A549 treated with AZD9567 at 1 μM for 4 hours (cell line): ENCODE results near the gene MAP3K10. TPM values are rescaled to one million over a fixed set of nuclear protein-coding genes. Genes with fewer than 3 reads are reported as not detected.

ENCODE experiments used
- total RNA-seq: library from RNA; stranded (reverse); fragments of 200-300 nt; extraction: Qiagen RNA extraction; gene quantifications from 5 replicates; pipeline ENCODE4 v1.2.3, GENCODE V29; 2022; ENCODE audit not compliant: insufficient read depth

The MAP3K10 gene
- total RNA-seq: 5.7 to 13.7 TPM (median 12.8 TPM) in 5 replicates

DNA sequence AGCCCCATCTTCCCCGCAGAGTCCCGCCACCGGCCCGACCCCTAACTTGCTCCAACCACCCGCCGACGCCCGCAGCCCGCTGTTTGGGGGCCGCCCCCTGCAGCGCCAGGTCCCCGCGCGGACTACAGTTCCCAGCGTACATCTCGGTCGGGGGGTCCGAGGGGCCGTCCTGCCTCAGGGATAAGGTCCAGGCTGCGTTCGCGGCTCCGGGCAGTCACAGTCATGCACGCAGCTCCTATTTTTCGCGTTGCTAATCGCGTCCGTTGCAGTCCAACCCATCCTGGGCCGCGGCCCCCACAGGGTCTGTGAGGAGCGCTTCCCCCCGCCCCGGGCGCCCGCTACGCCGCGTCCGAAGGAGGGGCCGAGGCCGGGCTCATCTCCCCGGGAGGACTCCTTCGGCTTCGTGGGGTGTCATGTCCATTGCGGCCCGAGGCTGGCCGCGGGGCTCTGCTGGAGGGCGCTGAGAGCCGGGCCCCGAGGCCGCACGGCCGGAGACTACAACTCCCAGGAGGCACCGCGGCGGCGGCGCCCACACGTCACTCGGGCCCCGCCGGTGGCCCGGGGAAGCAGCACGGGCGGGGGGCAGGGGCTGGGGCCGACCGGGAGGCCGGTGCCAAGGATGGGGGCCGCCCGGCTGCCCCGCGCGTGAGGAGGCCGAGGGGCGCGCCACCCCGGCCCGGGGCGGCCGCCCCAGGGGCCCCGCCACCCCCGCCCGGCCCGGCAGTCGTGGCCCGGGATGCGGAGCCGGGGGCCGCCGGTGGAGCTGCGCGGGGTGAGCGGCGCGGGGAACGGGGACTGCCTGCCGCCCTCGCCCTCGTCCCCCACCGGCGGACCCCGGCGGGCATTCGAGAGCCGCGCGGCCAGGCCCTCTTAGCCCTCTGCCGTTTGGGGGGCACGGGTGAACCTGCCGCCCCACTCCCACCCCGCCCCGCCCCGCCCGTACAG, at the start of gene MAP3K10:
TSS of gene MAP3K10 (plus strand) at position 536 of the 945 bp plus-strand sequence. CDS start 606 bp downstream, outside the sequence.

DNA sequence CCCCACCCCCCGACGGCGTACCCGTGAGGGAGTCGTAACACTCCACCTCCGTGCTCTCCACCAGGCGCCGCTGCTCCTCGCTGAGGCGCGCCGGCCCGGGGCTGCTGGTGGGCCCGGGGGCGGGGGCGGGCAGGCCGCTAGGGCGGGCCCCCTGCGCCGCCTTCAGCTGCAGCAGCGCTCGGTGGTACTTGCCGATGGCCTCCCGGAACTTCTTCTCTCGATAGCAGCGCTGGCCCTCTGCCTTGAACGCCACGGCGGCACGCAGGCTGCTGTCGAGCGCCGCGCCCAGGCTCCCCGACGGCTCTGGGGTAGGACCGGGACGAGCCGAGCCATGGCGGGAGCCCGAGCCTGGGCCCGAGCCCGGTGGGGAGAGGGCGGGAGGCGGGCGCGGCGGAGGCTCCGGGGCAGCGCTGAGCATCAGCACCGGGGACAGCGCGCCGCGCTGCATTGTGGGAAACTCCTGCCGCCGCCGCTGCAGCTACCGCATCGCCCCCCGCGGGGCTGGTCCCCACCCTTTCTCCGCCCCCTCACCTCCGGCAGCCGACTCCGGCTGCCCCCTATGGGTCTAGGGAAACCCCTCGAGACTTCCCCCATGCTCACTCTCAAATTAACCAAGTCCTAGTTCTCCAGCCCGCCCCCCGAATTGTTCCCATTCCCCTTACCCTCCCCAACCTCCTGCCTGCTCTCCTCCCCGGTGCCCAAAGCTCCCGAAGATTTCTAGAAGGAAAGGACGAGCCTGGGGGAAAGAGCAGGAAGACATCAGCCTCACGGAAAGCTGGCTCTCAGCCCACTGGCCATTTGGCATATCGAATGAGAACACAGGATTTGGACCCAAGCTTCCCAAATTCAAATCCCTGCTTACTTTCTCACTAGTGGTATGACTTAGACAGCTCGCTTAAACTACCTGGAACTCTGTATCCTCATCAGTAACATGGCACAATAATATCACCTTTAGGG, 27.0 kb downstream of the MAP3K10 start, which contains the start of gene TTC9B:
TSS of gene TTC9B (minus strand) at position 451 of the 957 bp plus-strand sequence. CDS start at position 448, 3 bp downstream.

Other genes starting within 250 kb of the MAP3K10 start
- 252 to 298 TPM (median 272 TPM) in 5 replicates for gene PSMC4, start 220.3 kb upstream of the MAP3K10 start, total RNA-seq
- gene ZNF546, start 194.4 kb upstream of the MAP3K10 start, total RNA-seq: 1.4 to 2.2 TPM (median 1.6 TPM) in 5 replicates
- 2.6 to 6.4 TPM (median 4.8 TPM) in 5 replicates for gene ZNF780B, start 135.2 kb upstream of the MAP3K10 start, total RNA-seq
- 26.1 to 36.4 TPM (median 29.9 TPM) in 5 replicates for gene ZNF780A, start 100.5 kb upstream of the MAP3K10 start, total RNA-seq
- gene TTC9B, start 27.0 kb downstream of the MAP3K10 start, total RNA-seq: 0.37 to 0.94 TPM (median 0.56 TPM) in 4 of 5 replicates, not detected in the other
- gene CCNP, start 35.3 kb downstream of the MAP3K10 start, total RNA-seq: 0.11 to 0.31 TPM (median 0.22 TPM) in 4 of 5 replicates, not detected in the other
- 124 to 171 TPM (median 166 TPM) in 5 replicates for gene AKT2, start 93.9 kb downstream of the MAP3K10 start, total RNA-seq
- 32.0 to 59.7 TPM (median 33.8 TPM) in 5 replicates for gene C19orf47, start 157.0 kb downstream of the MAP3K10 start, total RNA-seq
- 263 to 323 TPM (median 272 TPM) in 5 replicates for gene PLD3, start 157.3 kb downstream of the MAP3K10 start, total RNA-seq
- gene HIPK4, start 198.8 kb downstream of the MAP3K10 start, total RNA-seq: 0.27 to 0.35 TPM (median 0.31 TPM) in 4 of 5 replicates, not detected in the other
- 1.4 to 1.6 TPM (median 1.5 TPM) in 5 replicates for gene PRX, start 222.0 kb downstream of the MAP3K10 start, total RNA-seq
- gene SERTAD1, start 234.6 kb downstream of the MAP3K10 start, total RNA-seq: 24.0 to 53.9 TPM (median 42.9 TPM) in 5 replicates